HEK293T (cell line): ENCODE data around the gene BCL3.

Source experiments
- CTCF ChIA-PET: fragments of 350-600 bp; formaldehyde crosslinking; extraction: SDS; loops from one replicate; lab custom pipeline; 2021; ENCODE audit warnings: antibody characterized with exemption, inconsistent platforms; lab: Yijun Ruan, JAX
- POLR2A ChIA-PET: fragments of 350-600 bp; formaldehyde crosslinking; extraction: SDS; loops from one replicate; lab custom pipeline; 2020; ENCODE audit warnings: antibody characterized with exemption, inconsistent platforms; lab: Yijun Ruan, JAX
- DNase-seq: peaks from one replicate; pipeline ENCODE4 v3.0.0; 2012; ENCODE audit warnings: mixed read lengths; ENCODE audit errors: extremely low spot score
- ARNT ChIP-seq: fragments of 450-650 bp; IDR thresholded peaks from 2 replicates; pipeline ENCODE4 v1.6.1; 2017; ENCODE audit warnings: mild to moderate bottlenecking
- BHLHE40 ChIP-seq: fragments of 450-650 bp; IDR thresholded peaks from 2 replicates; pipeline ENCODE4 v1.6.1; 2016; ENCODE audit warnings: mild to moderate bottlenecking, moderate library complexity, borderline replicate concordance
- CTBP1 ChIP-seq: fragments of 450-650 bp; IDR thresholded peaks from 2 replicates; pipeline ENCODE4 v1.6.1; 2016; ENCODE audit warnings: borderline replicate concordance
- ELF4 ChIP-seq: fragments of 450-650 bp; IDR thresholded peaks from 2 replicates; pipeline ENCODE4 v1.6.1; 2017; ENCODE audit warnings: antibody characterized with exemption
- FOXA1 ChIP-seq: fragments of 450-650 bp; IDR thresholded peaks from 2 replicates; pipeline ENCODE4 v1.6.1; 2016; ENCODE audit warnings: mild to moderate bottlenecking
- FOXK2 ChIP-seq: fragments of 450-650 bp; IDR thresholded peaks from 2 replicates; pipeline ENCODE4 v1.6.1; 2016; ENCODE audit warnings: mild to moderate bottlenecking
- FOXM1 ChIP-seq: fragments of 450-650 bp; IDR thresholded peaks from 2 replicates; pipeline ENCODE4 v1.6.1; 2017; ENCODE audit warnings: mild to moderate bottlenecking, borderline replicate concordance
- HDGF ChIP-seq: fragments of 450-650 bp; IDR thresholded peaks from 2 replicates; pipeline ENCODE4 v1.6.1; 2017; ENCODE audit warnings: antibody characterized with exemption, borderline replicate concordance
- L3MBTL2 ChIP-seq: fragments of 450-650 bp; conservative IDR thresholded peaks from 2 replicates; pipeline ENCODE4 v1.6.1; 2016; ENCODE audit warnings: mild to moderate bottlenecking
- LEF1 ChIP-seq: fragments of 450-650 bp; IDR thresholded peaks from 2 replicates; pipeline ENCODE4 v1.6.1; 2017; ENCODE audit warnings: mild to moderate bottlenecking, borderline replicate concordance
- NFRKB ChIP-seq: fragments of 450-650 bp; IDR thresholded peaks from 2 replicates; pipeline ENCODE4 v1.6.1; 2016; ENCODE audit warnings: mild to moderate bottlenecking, moderate library complexity
- PKNOX1 ChIP-seq: fragments of 450-650 bp; IDR thresholded peaks from 2 replicates; pipeline ENCODE4 v1.6.1; 2016
- SP1 ChIP-seq: fragments of 450-650 bp; IDR thresholded peaks from 2 replicates; pipeline ENCODE4 v1.6.1; 2017
- SUZ12 ChIP-seq: fragments of 450-650 bp; IDR thresholded peaks from 2 replicates; pipeline ENCODE4 v1.6.1; 2016; ENCODE audit warnings: mild to moderate bottlenecking
- TARDBP ChIP-seq: fragments of 450-650 bp; IDR thresholded peaks from 2 replicates; pipeline ENCODE4 v1.6.1; 2016
- ZNF384 ChIP-seq: fragments of 450-650 bp; IDR thresholded peaks from 2 replicates; pipeline ENCODE4 v1.6.1; 2016

BCL3 gene

GRCh38 chr19:44748426-44749254 lies at the start of gene BCL3:
Gene BCL3, plus strand, starts transcription at chr19:44748708. Its CDS starts 83 bp downstream, at chr19:44748791.
- POLR2A ChIA-PET, result no interaction called here
- CTCF ChIA-PET, result interaction anchor here (1.1 kb wide), 1 partner anchor 25 kb away, joined by 4 read pairs; no protein-coding TSS in a partner anchor
- peak; percentile 46 for DNase-seq
- TF ChIP-seq LEF1, result no peak
- no peak for TF ChIP-seq CTBP1
- TF ChIP-seq ZNF384, result no peak
- TF ChIP-seq BHLHE40, result no peak
- no peak for TF ChIP-seq ELF4
- TF ChIP-seq L3MBTL2, result no peak
- no peak for TF ChIP-seq TARDBP
- no peak for TF ChIP-seq PKNOX1
- TF ChIP-seq FOXM1, result no peak
- TF ChIP-seq SUZ12, result no peak
- no peak for TF ChIP-seq HDGF
- no peak for TF ChIP-seq FOXK2
- TF ChIP-seq SP1, result no peak
- TF ChIP-seq ARNT, result no peak
- no peak for TF ChIP-seq NFRKB
- no peak for TF ChIP-seq FOXA1

GRCh38 chr19:44700547-44700946 lies 48.0 kb upstream of the BCL3 start:
- TF ChIP-seq FOXK2 (no peak), ELF4 (no peak), HDGF (no peak), NFRKB (no peak), ZNF384 (no peak), ARNT (no peak), FOXA1 (no peak), L3MBTL2 (no peak)
- ChIA-PET CTCF (no interaction called here), POLR2A (no interaction called here)
- DNase-seq, result no peak

GRCh38 chr19:44701228-44701627 lies 47.3 kb upstream of the BCL3 start:
- POLR2A ChIA-PET, result no interaction called here

DNA sequence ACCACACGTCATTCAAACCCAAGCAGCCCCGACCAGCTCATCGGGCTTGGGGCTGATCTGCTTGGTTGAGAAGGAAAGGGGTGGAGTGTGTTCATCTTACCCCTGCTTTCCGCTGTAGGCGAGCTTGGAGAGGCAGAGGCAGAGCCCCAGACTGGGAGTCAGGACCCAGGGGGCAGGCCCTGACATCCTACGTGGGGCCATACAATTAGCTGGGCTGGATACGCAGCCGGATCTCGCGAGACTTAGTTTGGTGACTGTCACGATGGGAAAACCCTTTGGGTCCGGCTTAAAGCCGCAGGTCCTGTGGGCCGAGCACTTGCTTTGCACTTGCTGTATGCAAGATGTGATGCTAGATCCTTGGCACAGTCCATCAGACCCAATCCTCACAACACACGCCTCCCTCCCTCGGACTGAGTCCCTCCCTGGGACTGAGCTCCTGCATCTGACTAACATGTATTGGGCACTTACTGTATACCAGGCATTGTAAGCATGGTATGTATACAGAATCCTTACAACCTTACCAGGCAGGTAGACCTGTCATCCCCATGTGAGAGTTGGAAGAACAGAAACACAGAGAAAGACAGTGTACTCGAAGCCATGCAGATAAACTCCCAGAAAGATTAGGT lies 45.8 kb upstream of the BCL3 start:
- ChIA-PET CTCF (interaction anchor here (0.8 kb wide), 1 partner anchor 13 kb away, joined by 4 read pairs; no protein-coding TSS in a partner anchor), POLR2A (no interaction called here)
- no peak for DNase-seq
- TF ChIP-seq LEF1 (no peak), BHLHE40 (no peak), ELF4 (no peak), ZNF384 (no peak), SP1 (no peak), SUZ12 (no peak), FOXM1 (no peak), FOXA1 (no peak), ARNT (no peak), PKNOX1 (no peak), NFRKB (no peak), FOXK2 (no peak), TARDBP (no peak), CTBP1 (no peak), HDGF (no peak), L3MBTL2 (no peak)

More at GRCh38 chr19:44701228-44701627, 47.3 kb upstream of the BCL3 start:
- DNase-seq, result no peak
- TF ChIP-seq PKNOX1 (no peak), FOXM1 (no peak), FOXK2 (no peak)
- CTCF ChIA-PET, result no interaction called here

DNA sequence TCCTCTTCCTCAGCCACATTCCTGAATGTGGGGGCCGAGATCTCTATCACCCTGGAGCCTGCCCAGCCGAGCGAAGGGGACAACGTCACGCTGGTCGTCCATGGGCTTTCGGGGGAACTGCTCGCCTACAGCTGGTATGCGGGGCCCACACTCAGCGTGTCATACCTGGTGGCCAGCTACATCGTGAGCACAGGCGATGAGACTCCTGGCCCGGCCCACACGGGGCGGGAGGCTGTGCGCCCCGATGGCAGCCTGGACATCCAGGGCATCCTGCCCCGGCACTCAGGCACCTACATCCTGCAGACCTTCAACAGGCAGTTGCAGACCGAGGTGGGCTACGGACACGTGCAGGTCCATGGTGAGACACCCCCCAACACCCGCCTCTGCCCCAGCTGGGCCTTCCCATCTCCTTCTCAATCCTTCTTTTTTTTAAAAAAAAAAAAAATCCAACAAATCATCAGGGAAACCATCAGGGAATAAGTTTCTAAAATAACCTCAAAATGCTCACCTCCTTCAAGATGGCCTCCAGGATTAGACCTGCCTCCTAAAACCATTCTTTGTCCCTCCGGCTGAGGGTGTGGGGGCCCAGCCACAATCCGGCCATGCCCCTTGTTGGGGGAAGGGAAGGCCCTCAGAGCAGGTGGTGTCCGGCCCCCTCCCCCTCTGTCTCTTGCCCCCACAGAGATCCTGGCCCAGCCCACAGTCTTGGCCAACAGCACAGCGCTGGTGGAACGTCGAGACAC lies 45.0 kb upstream of the BCL3 start:
- ChIA-PET POLR2A (no interaction called here), CTCF (no interaction called here)
- TF ChIP-seq ELF4, result no peak
- no peak for TF ChIP-seq LEF1
- TF ChIP-seq FOXM1, result no peak
- TF ChIP-seq NFRKB, result no peak
- no peak for TF ChIP-seq SP1
- TF ChIP-seq PKNOX1, result no peak
- no peak for TF ChIP-seq ZNF384
- TF ChIP-seq FOXA1, result no peak
- TF ChIP-seq FOXK2, result no peak
- no peak for TF ChIP-seq SUZ12
- TF ChIP-seq ARNT, result no peak

More for the DNA sequence above, 45.0 kb upstream of the BCL3 start:
- no peak for DNase-seq
